Testis (tissue), 3 donors: ENCODE results near the gene MPO. TPM values are rescaled to one million over a fixed set of nuclear protein-coding genes. Genes with fewer than 3 reads are reported as not detected.

Source experiments
- DNase-seq: peaks from one replicate; pipeline ENCODE4 v3.0.0-alpha.2; 2019
- H3K27ac ChIP-seq, 2 donors: fragments of 200-600 bp; sonication (generic); one replicate each; pipeline ENCODE4 v1.5.1; 2019
- H3K27me3 ChIP-seq: fragments of 200-600 bp; sonication (generic); one replicate; pipeline ENCODE4 v1.5.1; 2019
- H3K36me3 ChIP-seq: fragments of 200-600 bp; sonication (generic); one replicate; pipeline ENCODE4 v1.5.1; 2017; ENCODE audit warnings: low read depth; ENCODE audit errors: missing control alignments
- H3K4me1 ChIP-seq: fragments of 200-600 bp; sonication (generic); one replicate; pipeline ENCODE4 v1.5.1; 2019
- H3K4me3 ChIP-seq, 2 donors: fragments of 200-600 bp; sonication (generic); one replicate each; pipeline ENCODE4 v1.5.1; 2017 to 2019
- H3K9me3 ChIP-seq: fragments of 200-600 bp; sonication (generic); one replicate; pipeline ENCODE4 v1.5.1; 2017
- CTCF ChIP-seq, 3 experiments: fragments of 450-650 bp in 2 of 3; fragments of 200-600 bp in 1 of 3; sonication (generic) in 1 of 3; IDR thresholded peaks; one replicate each; pipeline ENCODE4 v1.5.1; 2016 to 2019; ENCODE audit warnings: antibody characterized with exemption in 3 of 3, mild to moderate bottlenecking in 2 of 3, moderate library complexity in 1 of 3
- POLR2A ChIP-seq: fragments of 450-650 bp; IDR thresholded peaks from one replicate; pipeline ENCODE4 v1.6.1; 2017; ENCODE audit warnings: antibody characterized with exemption, mild to moderate bottlenecking, moderate library complexity
- WGBS, 2 donors: methylation state at CpG; one replicate each; pipeline ENCODE4 v1.1.5; 2018; 5-methylcytosine and 5-hydroxymethylcytosine counted together
- intact Hi-C: fragments of 100-400 bp; cut with DNase I; formaldehyde crosslinking; loops from one replicate; pipeline ENCODE4 v1.15.1; 2023; ENCODE audit warnings: low total_unique reads
- polyA plus RNA-seq: library from polyadenylated mRNA; stranded (reverse); fragments of 350-450 nt; fragmentation: Illumina TruSeq; extraction: RNeasy Lipid Tissue Mini Kit (QIAGEN cat#74804); gene quantifications from one replicate; pipeline ENCODE4 v1.2.3, GENCODE V29; 2014; ENCODE audit warnings: low read depth, low replicate concordance; ENCODE audit not compliant: insufficient read depth
- total RNA-seq, 2 donors: library from RNA; depleted of rRNA; stranded (reverse); fragments of >200 nt; gene quantifications; one replicate each; pipeline ENCODE4 v1.2.3, GENCODE V29; 2016

MPO gene
- total and polyA plus RNA-seq, 3 donors from 2014 or later, result 0.87 to 1.1 (median 0.87) TPM

DNA sequence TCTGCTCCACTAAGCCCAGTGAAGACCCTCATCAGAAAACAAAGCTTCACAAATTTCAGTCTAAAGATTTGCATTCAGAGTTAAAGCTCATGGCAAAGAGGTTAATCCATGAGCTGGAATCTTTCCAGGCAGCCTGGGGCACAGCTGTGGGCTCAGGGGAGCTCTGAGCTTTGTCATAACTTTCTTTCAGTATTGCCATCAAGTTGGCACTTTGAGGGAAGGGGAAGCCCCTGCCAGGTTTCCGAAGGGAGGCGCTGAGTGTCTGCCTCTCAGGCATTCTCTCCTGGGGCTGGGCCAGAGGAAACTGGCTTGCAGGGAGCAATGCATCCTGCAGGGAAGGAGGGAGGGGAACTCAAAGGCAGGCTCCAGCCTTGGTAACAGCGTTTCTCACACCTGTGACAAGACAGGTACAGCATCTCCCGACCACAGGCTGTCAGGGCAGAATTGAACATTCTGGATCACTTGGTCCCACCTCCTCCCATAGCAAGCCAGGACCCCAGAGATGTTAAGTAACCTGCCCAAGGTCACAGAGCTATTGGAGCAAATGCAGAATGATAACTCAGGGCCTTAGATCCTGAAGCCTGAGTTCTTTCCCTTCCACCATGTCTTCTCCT is 38.5 kb downstream of the MPO start:
- Histone ChIP-seq H3K4me3 (no peak overlapping the region), H3K36me3 (no peaks in the 10 kb centered on the region), H3K9me3 (no peaks in the 10 kb centered on the region), H3K27ac (no peak overlapping the region), H3K27me3 (no peaks in the 10 kb centered on the region), H3K4me1 (no peaks in the 10 kb centered on the region)
- DNase-seq, result no peak
- intact Hi-C loops, result no loop called here
- no peak for TF ChIP-seq POLR2A
- no peak for TF ChIP-seq CTCF (IDR thresholded peaks at IDR 0.05)
- 38 to 49% methylated on average over 4 of the region's 4 CpGs for WGBS, 2 donors

DNA sequence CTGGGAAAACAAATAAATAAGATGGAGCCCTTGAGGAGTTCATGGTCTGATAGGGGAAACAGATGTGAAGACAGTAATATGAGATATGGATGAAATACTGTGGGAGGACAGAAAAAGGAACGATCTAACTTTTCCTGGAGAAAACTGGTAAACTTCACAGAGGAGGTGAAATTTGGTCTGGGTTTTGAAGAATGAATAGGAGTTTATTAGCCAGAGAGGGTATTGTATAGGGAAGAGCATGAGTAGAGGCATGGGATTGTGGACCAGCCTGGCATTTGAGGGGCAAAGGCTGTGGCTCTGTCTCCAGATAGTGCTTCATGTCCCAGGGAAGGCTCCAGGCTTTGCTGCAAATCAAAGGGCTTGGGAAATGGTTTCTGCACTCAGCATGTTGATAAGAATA is 40.7 kb downstream of the MPO start:
- H3K9me3 ChIP-seq, result no peaks in the 10 kb centered on the region
- no peak overlapping the region for H3K27ac ChIP-seq
- no peak overlapping the region for H3K4me3 ChIP-seq
- intact Hi-C loops, result no loop called here
- no peaks in the 10 kb centered on the region for H3K4me1 ChIP-seq
- no peaks in the 10 kb centered on the region for H3K36me3 ChIP-seq
- no peaks in the 10 kb centered on the region for H3K27me3 ChIP-seq
- DNase-seq, result no peak
- WGBS, 2 donors, result 50 to 66% methylated on average over 1 of the region's 1 CpG
- TF ChIP-seq POLR2A (no peak), CTCF (IDR thresholded peaks at IDR 0.05) (no peak)

- no peak for DNase-seq
- Histone ChIP-seq H3K9me3 (no peaks in the 10 kb centered on the region), H3K4me1 (no peaks in the 10 kb centered on the region), H3K27me3 (no peaks in the 10 kb centered on the region), H3K27ac (no peak within 1 kb of the TSS), H3K4me3 (no peak within 1 kb of the TSS), H3K36me3 (no peaks in the 10 kb centered on the region)
- intact Hi-C loops, result no loop called here
- WGBS, 2 donors, result 83 to 84% methylated on average over 5 of the region's 5 CpGs
- no peak for TF ChIP-seq POLR2A
- TF ChIP-seq CTCF (IDR thresholded peaks at IDR 0.05), result no peak
Observed at GRCh38 chr17:58238147-58238634, 42.5 kb downstream of the MPO start, which contains the start of gene LPO. Gene LPO, plus strand, starts transcription at chr17:58238584. Its CDS starts 4,396 bp downstream, at chr17:58242980.

DNA sequence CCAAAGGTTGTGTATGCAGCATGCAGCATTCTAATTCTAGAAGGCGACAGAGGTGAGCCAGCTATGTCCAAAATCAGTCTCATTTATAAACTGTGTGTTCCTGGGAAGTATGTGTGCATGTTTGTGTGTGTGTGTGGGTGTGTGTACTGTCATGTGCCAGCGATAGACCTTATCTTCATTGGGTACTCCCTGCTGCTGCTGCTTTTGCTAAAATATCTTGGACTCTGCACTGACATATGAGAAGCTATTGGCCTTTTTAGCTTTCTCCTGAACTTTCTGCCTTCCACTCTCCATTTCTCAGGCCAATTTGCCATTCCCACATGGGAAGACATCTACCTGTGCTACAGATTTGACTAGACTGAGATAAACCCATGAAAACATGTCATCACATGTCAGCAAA is 44.3 kb downstream of the MPO start:
- intact Hi-C loops, result no loop called here

More for the DNA sequence above, 44.3 kb downstream of the MPO start:
- DNase-seq, result no peak
- H3K36me3 ChIP-seq, result no peaks in the 10 kb centered on the region
- H3K4me1 ChIP-seq, result no peaks in the 10 kb centered on the region
- H3K27me3 ChIP-seq, result no peaks in the 10 kb centered on the region
- no peak overlapping the region for H3K4me3 ChIP-seq
- no peak for TF ChIP-seq CTCF (IDR thresholded peaks at IDR 0.05)
- no peak for TF ChIP-seq POLR2A
- 41 to 63% methylated on average over 2 of the region's 2 CpGs for WGBS, 2 donors
- H3K27ac ChIP-seq, result no peak overlapping the region
- no peaks in the 10 kb centered on the region for H3K9me3 ChIP-seq
